ENCODE measurements around the gene PRODH2.

- no peak for TF ChIP-seq POLR2AphosphoS5 (IDR thresholded peaks at IDR 0.05)
- TF ChIP-seq CTCF (IDR thresholded peaks at IDR 0.05): no peak
- no peak for TF ChIP-seq POLR2A (IDR thresholded peaks at IDR 0.05)
Observed at GRCh38 chr19:35797663-35798062, 15.0 kb downstream of the PRODH2 start.

Data from prostate gland (tissue), 2 donors.